ENCODE results near the gene TOPBP1.

- TF ChIP-seq POLR2A (IDR thresholded peaks at IDR 0.05; ENCODE audit: low read depth, low read length) (no peak), CTCF (conservative IDR thresholded peaks at IDR 0.05; ENCODE audit: low read depth, low read length) (no peak), CEBPB (IDR thresholded peaks at IDR 0.05; ENCODE audit: low read depth, low read length) (no peak), FOS (IDR thresholded peaks at IDR 0.05; ENCODE audit: low read depth, low read length) (no peak), USF2 (IDR thresholded peaks at IDR 0.05; ENCODE audit: low read depth, low read length) (no peak), MAFK (IDR thresholded peaks at IDR 0.05; ENCODE audit: low read depth, low read length) (no peak), RFX5 (IDR thresholded peaks at IDR 0.05; ENCODE audit: low read depth, low read length) (no peak), BHLHE40 (IDR thresholded peaks at IDR 0.05; ENCODE audit: low read depth, low read length) (no peak), SMC3 (IDR thresholded peaks at IDR 0.05; ENCODE audit: low read depth, low read length) (no peak), MXI1 (IDR thresholded peaks at IDR 0.05; ENCODE audit: borderline replicate concordance, low read depth, low read length) (no peak)
Measured at GRCh38 chr3:133670525-133670995, 8.8 kb upstream of the TOPBP1 start.
